ENCODE measurements around the gene AKR1B1.

The AKR1B1 gene

GRCh38 chr7:134443396-134444070 lies 15.4 kb downstream of the AKR1B1 start:
- no peak for DNase-seq

- no peak for DNase-seq
Observed at GRCh38 chr7:134442441-134443220, 16.3 kb downstream of the AKR1B1 start.

GRCh38 chr7:134441264-134441663 lies 17.6 kb downstream of the AKR1B1 start:
- DNase-seq: no peak

- DNase-seq: no peak
Observed at GRCh38 chr7:134440476-134440875, 18.4 kb downstream of the AKR1B1 start.

GRCh38 chr7:134440067-134440466 lies 18.8 kb downstream of the AKR1B1 start:
- no peak for DNase-seq

- DNase-seq: no peak
Observed at GRCh38 chr7:134438946-134439345, 20.0 kb downstream of the AKR1B1 start.

GRCh38 chr7:134435161-134435920 lies 23.6 kb downstream of the AKR1B1 start:
- no peak for DNase-seq

GRCh38 chr7:134434701-134435100 lies 24.2 kb downstream of the AKR1B1 start:
- peak; percentile 11 for DNase-seq

GRCh38 chr7:134433430-134433829 lies 25.5 kb downstream of the AKR1B1 start:
- no peak for DNase-seq

GRCh38 chr7:134432296-134433152 lies 26.4 kb downstream of the AKR1B1 start:
- peak; percentile 99 for DNase-seq

GRCh38 chr7:134431815-134432214 lies 27.1 kb downstream of the AKR1B1 start:
- DNase-seq: peak; percentile 52

- no peak for DNase-seq
Observed at GRCh38 chr7:134429481-134429880, 29.4 kb downstream of the AKR1B1 start.

- DNase-seq: no peak
Observed at GRCh38 chr7:134428942-134429341, 30.0 kb downstream of the AKR1B1 start.

GRCh38 chr7:134427896-134428295 lies 31.0 kb downstream of the AKR1B1 start:
- DNase-seq: no peak

- DNase-seq: no peak
Observed at GRCh38 chr7:134425777-134426176, 33.1 kb downstream of the AKR1B1 start.

- no peak for DNase-seq
Observed at GRCh38 chr7:134422638-134423037, 36.3 kb downstream of the AKR1B1 start.

GRCh38 chr7:134422008-134422407 lies 36.9 kb downstream of the AKR1B1 start:
- DNase-seq: no peak

GRCh38 chr7:134420424-134421125 lies 38.3 kb downstream of the AKR1B1 start:
- DNase-seq: peak; percentile 86

- no peak for DNase-seq
Observed at GRCh38 chr7:134419875-134420274, 39.0 kb downstream of the AKR1B1 start.

GRCh38 chr7:134419085-134419484 lies 39.8 kb downstream of the AKR1B1 start:
- peak; percentile 90 for DNase-seq

GRCh38 chr7:134415700-134416099 lies 43.2 kb downstream of the AKR1B1 start:
- DNase-seq: no peak

GRCh38 chr7:134414109-134414508 lies 44.8 kb downstream of the AKR1B1 start:
- DNase-seq: no peak
